ENCODE results near the gene LCP1. TPM values are rescaled to one million over a fixed set of nuclear protein-coding genes. Genes with fewer than 3 reads are reported as not detected.

LCP1 gene
- total RNA-seq, 2 donors from 2014 or later, result 727 to 916 TPM

DNA sequence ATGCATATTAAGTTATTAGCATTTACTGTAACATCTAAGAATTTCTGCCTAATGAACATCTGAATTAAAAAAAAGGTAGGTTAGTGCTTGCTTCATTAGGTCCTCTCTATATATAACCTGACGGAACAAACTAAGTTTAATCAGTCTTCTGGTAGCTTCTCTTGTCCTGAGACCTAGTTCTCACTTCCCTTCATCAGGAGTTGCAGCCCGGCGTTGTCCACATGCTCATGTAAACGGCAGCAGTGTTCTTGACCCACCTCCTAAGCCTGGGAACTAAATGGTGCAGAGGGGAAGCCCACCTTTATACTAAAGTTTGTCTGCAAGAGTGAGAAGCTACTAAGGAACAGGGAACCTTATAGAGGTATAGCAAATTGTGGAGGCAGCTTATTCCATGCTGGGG, 45.3 kb downstream of the LCP1 start:
- Mint-ChIP-seq H3K36me3 (ENCODE audit: low read depth) (peaks cover 100% of the 10 kb centered on the region), H3K4me3 (no peak overlapping the region), H3K27me3 (no peaks in the 10 kb centered on the region), H3K4me1 (peaks cover 14% of the 10 kb centered on the region), H3K9me3 (no peaks in the 10 kb centered on the region), H3K27ac (peak overlapping the region; percentile 71)
- ATAC-seq (replicated peaks), result no peak

DNA sequence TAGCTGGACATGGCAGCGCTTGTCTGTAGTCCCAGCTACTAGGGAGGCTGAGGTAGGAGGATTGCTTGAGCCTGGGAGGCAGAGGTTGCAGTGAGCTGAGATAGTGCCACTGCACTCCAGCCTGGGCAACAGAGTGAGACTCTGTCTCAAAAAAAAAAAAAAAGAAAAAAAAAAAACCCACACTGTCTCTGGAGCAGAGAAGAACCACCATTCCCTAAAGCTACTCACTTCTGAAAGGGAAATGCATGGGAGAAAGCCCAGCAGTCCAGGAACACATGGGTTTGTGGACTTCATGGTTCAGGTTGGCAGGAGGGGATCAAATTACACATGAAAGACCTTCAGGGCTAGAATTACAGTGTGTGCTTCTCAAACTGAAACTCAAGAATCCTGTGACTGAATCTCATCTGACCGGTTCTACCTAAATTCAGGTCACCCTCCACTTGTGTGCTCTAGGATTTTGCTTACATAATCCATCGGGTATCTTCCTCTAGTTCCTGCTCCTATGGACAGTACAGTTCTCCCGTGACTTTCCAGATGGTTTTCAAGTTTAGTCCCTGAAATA, 46.9 kb downstream of the LCP1 start:
- Mint-ChIP-seq H3K4me1 (peaks cover 9% of the 10 kb centered on the region), H3K27me3 (no peaks in the 10 kb centered on the region), H3K27ac (peak overlapping the region; percentile 71), H3K36me3 (ENCODE audit: low read depth) (peaks cover 100% of the 10 kb centered on the region), H3K9me3 (no peaks in the 10 kb centered on the region), H3K4me3 (no peak overlapping the region)
- ATAC-seq (replicated peaks), result no peak

DNA sequence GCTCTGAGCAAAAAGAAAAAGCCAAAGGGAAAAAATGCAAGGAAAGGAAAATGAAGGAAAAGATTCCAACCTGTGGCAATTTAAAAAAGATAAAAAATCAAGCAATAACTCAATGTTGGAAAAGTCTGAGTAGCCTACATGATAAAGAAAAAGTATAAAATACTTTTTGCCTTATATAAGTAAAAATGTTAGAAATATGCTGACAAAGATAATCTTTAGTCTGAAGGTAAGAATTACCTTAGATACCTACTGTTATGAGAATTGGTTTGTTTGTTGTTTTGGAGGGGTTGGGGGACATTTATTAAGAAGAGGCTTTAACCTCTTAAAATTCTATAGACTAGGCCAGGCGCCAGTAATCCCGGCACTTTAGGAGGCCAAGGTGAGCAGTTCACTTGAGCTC, 47.5 kb downstream of the LCP1 start:
- ATAC-seq (replicated peaks), result no peak
- H3K4me1 Mint-ChIP-seq, result peaks cover 9% of the 10 kb centered on the region
- H3K36me3 Mint-ChIP-seq (ENCODE audit: low read depth), result peaks cover 100% of the 10 kb centered on the region
- H3K9me3 Mint-ChIP-seq, result no peaks in the 10 kb centered on the region
- H3K27me3 Mint-ChIP-seq, result no peaks in the 10 kb centered on the region
- peak overlapping the region; percentile 55 for H3K27ac Mint-ChIP-seq
- no peak overlapping the region for H3K4me3 Mint-ChIP-seq

DNA sequence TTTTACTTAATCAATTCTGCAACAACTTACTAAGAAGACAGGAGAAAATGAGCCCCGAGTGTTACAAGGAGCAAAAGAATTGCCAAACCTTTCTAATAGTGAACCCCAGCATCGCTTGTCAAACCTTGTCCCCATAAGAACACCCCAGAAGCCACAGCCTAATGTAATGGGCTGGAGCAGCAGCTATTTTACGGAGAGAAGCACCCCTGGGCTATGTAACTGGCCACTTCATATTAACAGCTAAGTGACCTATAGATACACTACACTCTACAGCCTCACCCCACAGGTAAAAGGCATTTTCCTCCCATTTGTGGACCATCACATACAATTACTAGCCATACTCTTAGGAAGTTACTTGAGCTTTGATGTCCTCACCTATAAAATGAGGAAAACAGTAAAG, 49.9 kb downstream of the LCP1 start:
- Mint-ChIP-seq H3K4me1 (peaks cover 7% of the 10 kb centered on the region), H3K27ac (peak overlapping the region; percentile 58), H3K36me3 (ENCODE audit: low read depth) (peaks cover 100% of the 10 kb centered on the region), H3K9me3 (no peaks in the 10 kb centered on the region), H3K27me3 (no peaks in the 10 kb centered on the region), H3K4me3 (no peak overlapping the region)
- ATAC-seq (replicated peaks), result no peak

DNA sequence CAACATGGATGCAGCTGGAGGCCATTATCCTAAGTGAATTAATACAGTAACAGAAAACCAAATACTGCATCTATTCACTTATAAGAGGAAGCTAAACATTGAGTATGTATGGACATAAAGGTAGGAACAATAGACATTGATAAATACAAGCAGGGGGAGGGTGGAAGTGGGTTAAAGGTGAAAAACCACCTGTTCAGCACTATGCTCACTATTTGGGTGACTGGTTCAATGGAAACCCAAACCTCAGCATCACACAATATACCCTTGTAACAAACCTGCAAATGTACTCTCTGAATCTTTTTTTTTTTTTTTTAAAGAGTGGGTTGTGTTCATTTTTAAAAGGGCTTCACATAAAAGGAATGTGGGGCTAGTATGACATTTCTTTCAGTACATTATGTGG, 50.3 kb downstream of the LCP1 start:
- Mint-ChIP-seq H3K4me3 (no peak overlapping the region), H3K27me3 (no peaks in the 10 kb centered on the region), H3K36me3 (ENCODE audit: low read depth) (peaks cover 100% of the 10 kb centered on the region), H3K27ac (peak overlapping the region; percentile 58), H3K4me1 (peaks cover 9% of the 10 kb centered on the region), H3K9me3 (no peaks in the 10 kb centered on the region)
- ATAC-seq (replicated peaks), result no peak

DNA sequence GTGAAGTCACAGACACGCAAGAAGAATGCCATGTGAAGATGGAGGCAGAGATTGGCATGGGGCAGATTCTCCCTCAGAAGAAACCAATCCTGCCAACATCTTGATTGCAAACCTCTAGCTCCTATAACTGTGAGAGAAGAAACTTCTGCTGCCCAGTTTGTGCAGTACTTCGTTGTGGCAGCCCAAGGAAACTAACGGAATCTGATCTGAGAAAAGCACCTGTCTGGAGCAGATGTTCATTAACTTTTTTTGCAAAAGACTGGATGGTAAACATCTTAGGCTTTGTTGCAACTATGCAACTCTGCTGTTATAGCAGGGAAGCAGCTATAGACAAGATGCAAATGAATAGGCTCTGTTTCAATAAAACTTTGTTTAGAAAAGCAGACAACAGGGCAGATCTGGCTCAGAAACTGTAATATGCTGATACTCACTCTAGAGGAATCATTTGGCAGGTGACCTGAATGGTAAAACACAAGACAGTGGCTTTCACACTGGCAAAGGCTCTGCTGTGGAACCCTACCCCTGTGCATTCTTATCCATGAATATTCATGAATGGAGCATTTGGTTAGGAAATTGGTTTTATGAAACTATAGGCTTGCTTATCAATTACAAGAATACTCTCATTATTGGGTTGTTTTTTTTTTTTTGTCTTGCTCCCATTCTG, 51.9 kb downstream of the LCP1 start:
- no peak overlapping the region for H3K4me3 Mint-ChIP-seq
- H3K36me3 Mint-ChIP-seq (ENCODE audit: low read depth), result peaks cover 99% of the 10 kb centered on the region
- peak overlapping the region; percentile 50 for H3K27ac Mint-ChIP-seq
- peaks cover 22% of the 10 kb centered on the region for H3K4me1 Mint-ChIP-seq
- ATAC-seq (replicated peaks), result no peak
- no peaks in the 10 kb centered on the region for H3K27me3 Mint-ChIP-seq
- H3K9me3 Mint-ChIP-seq, result no peaks in the 10 kb centered on the region

DNA sequence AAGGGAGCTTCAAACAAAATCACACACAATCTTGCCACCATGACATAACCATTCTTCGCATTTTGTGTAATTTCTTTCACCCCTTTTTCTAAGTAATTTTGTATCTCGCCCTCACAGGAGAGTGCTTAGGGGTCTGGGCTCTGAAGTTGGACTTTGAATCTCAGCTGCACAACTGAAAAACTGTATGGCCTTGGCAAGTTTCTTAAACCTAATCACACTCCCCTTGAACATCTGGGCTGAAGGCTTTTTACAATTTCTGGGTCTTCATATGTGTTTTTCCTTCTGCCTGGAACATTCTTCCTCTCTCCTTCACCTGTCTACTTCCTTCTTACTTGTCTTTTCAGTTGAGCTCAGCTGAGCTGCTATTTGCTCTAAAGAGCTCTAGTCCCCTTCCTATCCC, 52.9 kb downstream of the LCP1 start:
- peaks cover 26% of the 10 kb centered on the region for H3K4me1 Mint-ChIP-seq
- peaks cover 99% of the 10 kb centered on the region for H3K36me3 Mint-ChIP-seq (ENCODE audit: low read depth)
- no peaks in the 10 kb centered on the region for H3K27me3 Mint-ChIP-seq
- H3K27ac Mint-ChIP-seq, result peak overlapping the region; percentile 34
- H3K4me3 Mint-ChIP-seq, result no peak overlapping the region
- no peak for ATAC-seq (replicated peaks)
- H3K9me3 Mint-ChIP-seq, result no peaks in the 10 kb centered on the region

DNA sequence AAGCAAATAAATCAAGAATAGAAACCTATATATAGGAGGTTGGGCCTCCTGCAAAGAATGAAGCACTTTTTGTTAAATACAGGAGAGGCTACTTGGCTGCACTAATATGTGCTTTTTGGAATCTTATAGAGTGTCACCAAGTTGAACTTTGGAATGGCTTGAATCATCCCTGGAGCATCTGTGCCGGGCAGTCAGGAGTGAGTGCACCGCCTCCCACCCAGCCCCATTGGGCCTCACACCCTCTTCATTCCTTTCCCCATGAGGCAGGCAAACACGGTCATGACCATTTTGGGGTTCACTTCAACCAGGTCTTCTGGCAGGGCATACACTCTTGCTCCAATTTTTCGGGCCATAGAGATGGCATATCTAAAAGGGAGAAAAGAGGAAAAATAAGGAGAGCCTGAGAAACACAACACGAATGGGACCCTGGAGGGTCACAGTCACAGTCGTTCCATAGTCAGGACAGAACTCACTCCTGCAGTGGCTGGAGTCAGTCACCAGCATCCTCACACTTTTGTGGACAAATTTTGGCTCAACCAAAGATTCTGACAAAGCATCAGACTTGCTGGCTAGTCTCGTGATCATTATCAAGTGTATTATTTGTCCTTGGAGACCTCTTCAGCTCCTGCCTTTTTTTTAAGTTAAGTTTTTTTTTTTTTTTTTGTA, 54.5 kb downstream of the LCP1 start:
- Mint-ChIP-seq H3K27ac (peak overlapping the region; percentile 28), H3K36me3 (ENCODE audit: low read depth) (peaks cover 85% of the 10 kb centered on the region), H3K4me1 (peaks cover 30% of the 10 kb centered on the region), H3K9me3 (no peaks in the 10 kb centered on the region), H3K27me3 (no peaks in the 10 kb centered on the region), H3K4me3 (no peak overlapping the region)
- no peak for ATAC-seq (replicated peaks)

DNA sequence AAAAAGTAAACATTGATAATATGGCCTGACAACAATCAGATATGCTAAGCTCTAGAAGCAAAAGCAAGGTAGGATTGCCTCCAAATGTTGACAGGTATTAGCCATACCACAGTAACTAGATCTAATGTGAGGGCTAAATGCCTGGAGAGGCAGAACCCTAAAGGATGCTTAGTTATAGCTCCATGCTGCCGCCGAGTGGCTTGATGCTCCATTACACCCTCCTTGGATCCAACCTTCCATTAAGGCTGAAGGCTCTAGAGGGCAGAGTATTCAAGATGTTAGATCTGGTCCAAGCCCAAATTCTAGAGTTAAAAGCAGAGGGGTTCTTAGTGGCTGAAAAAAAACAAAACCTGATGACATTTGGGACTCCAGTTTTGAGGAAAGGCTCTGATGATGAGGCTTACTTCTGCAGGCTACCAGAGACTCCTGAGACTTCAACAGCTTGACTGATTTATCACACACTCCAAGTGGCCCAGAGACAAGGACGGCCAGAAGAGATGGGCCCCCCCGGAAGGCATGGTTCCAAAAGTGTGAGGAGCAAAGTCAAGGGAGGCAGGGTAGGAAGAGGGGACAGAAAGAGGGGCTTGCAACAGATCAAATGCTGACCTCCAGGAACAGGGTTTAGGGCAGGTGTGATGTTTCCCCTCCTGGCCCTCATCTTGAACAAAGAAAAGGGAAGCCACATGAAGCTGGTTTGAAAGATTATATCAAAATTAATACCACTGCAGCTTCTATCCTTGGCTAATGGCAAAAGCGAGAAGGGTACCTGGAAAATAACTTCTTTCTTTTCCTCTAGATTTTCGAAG, 55.2 kb downstream of the LCP1 start:
- Mint-ChIP-seq H3K9me3 (no peaks in the 10 kb centered on the region), H3K27me3 (no peaks in the 10 kb centered on the region), H3K4me1 (peaks cover 30% of the 10 kb centered on the region), H3K4me3 (peak overlapping the region; percentile 7), H3K27ac (peak overlapping the region; percentile 28), H3K36me3 (ENCODE audit: low read depth) (peaks cover 77% of the 10 kb centered on the region)
- peak; percentile 87 for ATAC-seq (replicated peaks)

DNA sequence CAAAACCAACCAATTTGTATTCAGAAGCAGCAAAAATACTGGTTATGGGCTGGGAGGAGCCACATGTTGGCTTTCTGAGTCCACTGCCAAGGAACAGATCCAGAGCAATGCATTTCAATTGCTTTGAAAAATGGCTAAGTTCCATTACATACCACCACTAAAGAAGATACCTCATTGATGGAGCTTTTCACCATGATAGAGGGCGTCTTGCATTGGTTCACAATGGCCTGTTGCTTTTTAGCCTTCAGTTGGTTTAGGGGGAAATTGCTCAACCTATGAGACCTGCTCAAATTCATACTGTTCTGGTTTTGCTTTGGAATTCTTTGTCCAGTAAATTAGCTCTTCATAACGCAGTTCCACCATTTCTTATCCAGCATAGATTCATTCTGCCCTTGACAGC, 55.9 kb downstream of the LCP1 start:
- Mint-ChIP-seq H3K27me3 (no peaks in the 10 kb centered on the region), H3K9me3 (no peaks in the 10 kb centered on the region), H3K4me1 (peaks cover 30% of the 10 kb centered on the region), H3K36me3 (ENCODE audit: low read depth) (peaks cover 70% of the 10 kb centered on the region), H3K27ac (peak overlapping the region; percentile 48), H3K4me3 (peak overlapping the region; percentile 7)
- peak; percentile 15 for ATAC-seq (replicated peaks)

DNA sequence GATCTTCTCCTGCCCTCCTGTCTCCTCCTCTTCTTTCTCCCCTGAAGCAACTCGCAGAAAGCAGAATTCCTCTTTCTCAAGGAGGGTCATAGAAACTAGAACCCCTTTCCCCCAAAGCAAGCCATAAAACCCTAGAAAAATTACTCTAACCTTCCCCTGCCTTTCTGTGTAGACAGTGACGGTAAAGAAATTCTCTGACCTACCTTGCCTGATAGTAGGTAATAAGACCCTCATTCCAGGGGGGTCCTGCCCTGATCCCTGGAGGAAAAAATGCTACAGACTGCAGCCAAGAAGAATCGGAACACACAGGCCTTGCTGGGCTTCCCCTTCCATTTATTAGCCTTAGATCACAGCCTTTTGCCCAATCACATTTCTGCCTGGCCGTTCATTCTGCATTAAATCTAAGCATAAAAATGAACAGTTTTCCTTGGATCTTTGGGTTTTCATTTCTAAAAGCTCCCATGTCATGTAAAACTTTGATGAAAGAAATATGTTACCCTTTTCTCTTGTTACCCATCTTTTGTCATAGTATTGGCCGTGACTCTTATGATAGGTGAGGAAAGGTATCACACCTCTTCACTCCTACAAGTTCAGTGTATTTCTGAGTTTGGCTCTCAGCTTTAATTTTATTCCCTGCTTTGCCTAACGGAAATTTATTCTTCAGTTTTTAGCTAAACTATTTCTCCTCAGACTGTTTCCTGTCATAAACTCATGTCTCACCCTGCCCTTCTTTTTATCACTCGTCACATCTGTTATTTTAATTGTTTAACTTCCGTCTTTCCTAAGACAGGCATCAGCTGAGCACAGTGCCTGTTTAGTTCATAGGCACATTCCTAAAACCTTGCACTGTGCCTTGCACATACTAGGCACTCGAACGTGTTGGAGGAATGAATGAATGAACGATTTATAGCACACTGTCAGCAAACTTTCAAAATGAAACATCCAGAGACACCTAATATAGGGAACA, 56.7 kb downstream of the LCP1 start:
- no peaks in the 10 kb centered on the region for H3K27me3 Mint-ChIP-seq

DNA sequence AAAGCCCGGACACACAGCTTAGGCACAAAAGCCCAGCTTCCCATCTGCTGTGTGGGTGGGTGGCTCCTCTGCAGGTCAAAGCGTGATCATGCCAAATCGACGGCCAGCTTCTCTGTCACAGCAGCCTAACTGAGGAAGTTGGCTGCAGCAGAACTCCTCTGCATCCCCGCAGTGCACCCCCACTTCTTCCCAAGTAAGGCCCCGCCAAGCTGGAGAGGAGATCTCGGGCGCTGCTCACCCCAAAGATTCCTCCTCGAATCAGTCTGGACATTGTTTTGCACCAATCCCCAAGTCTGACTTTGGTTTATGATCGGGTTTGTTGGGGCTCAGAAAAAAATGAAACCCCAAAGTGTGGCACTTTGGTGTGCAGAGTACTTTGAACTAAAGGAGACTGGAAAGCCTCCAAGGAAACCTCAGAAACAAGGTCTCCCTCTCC, 57.4 kb downstream of the LCP1 start:
- Mint-ChIP-seq H3K9me3 (no peaks in the 10 kb centered on the region), H3K4me1 (peaks cover 30% of the 10 kb centered on the region), H3K4me3 (peak overlapping the region; percentile 7), H3K27me3 (no peaks in the 10 kb centered on the region), H3K27ac (peak overlapping the region; percentile 48), H3K36me3 (ENCODE audit: low read depth) (peaks cover 55% of the 10 kb centered on the region)
- ATAC-seq (replicated peaks), result peak; percentile 13

More for the DNA sequence above, 56.7 kb downstream of the LCP1 start:
- peak overlapping the region; percentile 7 for H3K4me3 Mint-ChIP-seq
- H3K36me3 Mint-ChIP-seq (ENCODE audit: low read depth), result peaks cover 62% of the 10 kb centered on the region
- peaks cover 30% of the 10 kb centered on the region for H3K4me1 Mint-ChIP-seq
- no peak for ATAC-seq (replicated peaks)
- H3K9me3 Mint-ChIP-seq, result no peaks in the 10 kb centered on the region
- peak overlapping the region; percentile 48 for H3K27ac Mint-ChIP-seq

DNA sequence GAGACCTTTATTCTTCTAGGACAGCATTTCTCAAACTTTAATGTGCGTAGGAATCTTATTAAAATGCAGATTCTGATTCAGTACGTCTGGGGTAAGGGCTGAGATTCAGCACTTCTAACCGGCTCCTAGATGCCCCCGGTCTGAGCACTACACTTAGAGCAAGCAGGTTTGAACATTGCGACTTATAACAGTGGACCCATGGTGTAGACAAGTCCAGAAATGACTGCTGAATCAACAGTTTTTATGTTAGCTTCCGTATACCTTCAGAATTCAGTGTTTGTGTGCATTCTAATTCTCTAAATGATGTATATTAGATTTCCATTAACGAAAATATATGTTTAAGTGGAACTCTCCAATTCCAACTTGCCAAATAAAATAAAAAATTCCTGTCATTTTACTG, 59.7 kb downstream of the LCP1 start:
- no peak for ATAC-seq (replicated peaks)
- no peaks in the 10 kb centered on the region for H3K9me3 Mint-ChIP-seq
- H3K27ac Mint-ChIP-seq, result no peak overlapping the region
- peaks cover 27% of the 10 kb centered on the region for H3K4me1 Mint-ChIP-seq
- H3K4me3 Mint-ChIP-seq, result no peak overlapping the region
- no peaks in the 10 kb centered on the region for H3K27me3 Mint-ChIP-seq
- peaks cover 33% of the 10 kb centered on the region for H3K36me3 Mint-ChIP-seq (ENCODE audit: low read depth)
